ENCODE data around the gene HABP4.

The HABP4 gene

GRCh38 chr9:96478829-96479371 is 28.9 kb downstream of the HABP4 start:
- no peak for DNase-seq (ENCODE audit: low spot score)

- DNase-seq (ENCODE audit: low spot score), result no peak
These were observed 30.8 kb downstream of the HABP4 start for GRCh38 chr9:96480736-96481135.

- no peak for DNase-seq (ENCODE audit: low spot score)
These were observed 32.5 kb downstream of the HABP4 start for GRCh38 chr9:96482476-96482875.

- no peak for DNase-seq (ENCODE audit: low spot score)
These were observed 33.2 kb downstream of the HABP4 start for GRCh38 chr9:96483197-96483596.

GRCh38 chr9:96483733-96484390 is 33.9 kb downstream of the HABP4 start:
- no peak for DNase-seq (ENCODE audit: low spot score)

- DNase-seq (ENCODE audit: low spot score), result no peak
These were observed 34.6 kb downstream of the HABP4 start for GRCh38 chr9:96484521-96484931.

GRCh38 chr9:96485280-96485679 is 35.3 kb downstream of the HABP4 start:
- DNase-seq (ENCODE audit: low spot score), result no peak

- no peak for DNase-seq (ENCODE audit: low spot score)
These were observed 36.5 kb downstream of the HABP4 start for GRCh38 chr9:96486386-96487028.

- DNase-seq (ENCODE audit: low spot score), result no peak
These were observed 37.0 kb downstream of the HABP4 start for GRCh38 chr9:96487029-96487396.

GRCh38 chr9:96487949-96488348 is 38.0 kb downstream of the HABP4 start:
- peak; percentile 59 for DNase-seq (ENCODE audit: low spot score)

GRCh38 chr9:96489482-96489979 is 39.6 kb downstream of the HABP4 start:
- no peak for DNase-seq (ENCODE audit: low spot score)

- no peak for DNase-seq (ENCODE audit: low spot score)
These were observed 40.6 kb downstream of the HABP4 start for GRCh38 chr9:96490534-96491078.

GRCh38 chr9:96491079-96491879 is 41.3 kb downstream of the HABP4 start:
- DNase-seq (ENCODE audit: low spot score), result no peak

GRCh38 chr9:96491880-96492525 is 42.0 kb downstream of the HABP4 start:
- DNase-seq (ENCODE audit: low spot score), result no peak

GRCh38 chr9:96492993-96493531 is 43.1 kb downstream of the HABP4 start:
- DNase-seq (ENCODE audit: low spot score), result no peak

- no peak for DNase-seq (ENCODE audit: low spot score)
These were observed 43.8 kb downstream of the HABP4 start for GRCh38 chr9:96493757-96494156.

- DNase-seq (ENCODE audit: low spot score), result no peak
These were observed 44.3 kb downstream of the HABP4 start for GRCh38 chr9:96494215-96494800.

GRCh38 chr9:96495341-96495740 is 45.4 kb downstream of the HABP4 start:
- DNase-seq (ENCODE audit: low spot score), result no peak

- no peak for DNase-seq (ENCODE audit: low spot score)
These were observed 46.6 kb downstream of the HABP4 start for GRCh38 chr9:96496368-96497116.

GRCh38 chr9:96497117-96497399 is 47.1 kb downstream of the HABP4 start:
- no peak for DNase-seq (ENCODE audit: low spot score)

- no peak for DNase-seq (ENCODE audit: low spot score)
These were observed 48.8 kb downstream of the HABP4 start for GRCh38 chr9:96498796-96499195.
